GM08714 (cell line): ENCODE data around the gene DNAJC19.

Experiments used
- H3K4me3 ChIP-seq: fragments of 200-500 bp; sonication (Bioruptor generic); 2 replicates; pipeline ENCODE4 v1.5.1; 2014; ENCODE audit warnings: mild to moderate bottlenecking, low read length, inconsistent platforms
- ZNF274 ChIP-seq: IDR thresholded peaks from 2 replicates; pipeline ENCODE4 v1.6.1; 2012; ENCODE audit warnings: mild to moderate bottlenecking, low read depth, low read length

Gene DNAJC19

GRCh38 chr3:180980611-180981010 is 8.9 kb downstream of the DNAJC19 start:
- no peak for TF ChIP-seq ZNF274

GRCh38 chr3:180979961-180980360 is 9.6 kb downstream of the DNAJC19 start:
- H3K4me3 ChIP-seq, result no peak overlapping the region
- no peak for TF ChIP-seq ZNF274

More at GRCh38 chr3:180980611-180981010, 8.9 kb downstream of the DNAJC19 start:
- H3K4me3 ChIP-seq, result no peak overlapping the region

- TF ChIP-seq ZNF274, result no peak
Measured at GRCh38 chr3:180977498-180977897, 12.0 kb downstream of the DNAJC19 start.

GRCh38 chr3:180974286-180974685 is 15.2 kb downstream of the DNAJC19 start:
- TF ChIP-seq ZNF274, result no peak
- no peak overlapping the region for H3K4me3 ChIP-seq

More at GRCh38 chr3:180977498-180977897, 12.0 kb downstream of the DNAJC19 start:
- H3K4me3 ChIP-seq, result no peak overlapping the region

GRCh38 chr3:180973543-180973942 is 16.0 kb downstream of the DNAJC19 start:
- no peak for TF ChIP-seq ZNF274
- no peak overlapping the region for H3K4me3 ChIP-seq

- no peak for TF ChIP-seq ZNF274
- no peak overlapping the region for H3K4me3 ChIP-seq
Measured at GRCh38 chr3:180970931-180971330, 18.6 kb downstream of the DNAJC19 start.

GRCh38 chr3:180962530-180962929 is 27.0 kb downstream of the DNAJC19 start:
- no peak for TF ChIP-seq ZNF274
- no peak overlapping the region for H3K4me3 ChIP-seq

- no peak for TF ChIP-seq ZNF274
Measured at GRCh38 chr3:180961552-180961951, 28.0 kb downstream of the DNAJC19 start.

GRCh38 chr3:180961087-180961486 is 28.4 kb downstream of the DNAJC19 start:
- TF ChIP-seq ZNF274, result no peak
- H3K4me3 ChIP-seq, result no peak overlapping the region

More at GRCh38 chr3:180961552-180961951, 28.0 kb downstream of the DNAJC19 start:
- no peak overlapping the region for H3K4me3 ChIP-seq

GRCh38 chr3:180959691-180960090 is 29.8 kb downstream of the DNAJC19 start:
- no peak overlapping the region for H3K4me3 ChIP-seq
- no peak for TF ChIP-seq ZNF274

- no peak for TF ChIP-seq ZNF274
- no peak overlapping the region for H3K4me3 ChIP-seq
Measured at GRCh38 chr3:180947761-180948390, 41.7 kb downstream of the DNAJC19 start.

GRCh38 chr3:180940826-180941225 is 48.7 kb downstream of the DNAJC19 start:
- H3K4me3 ChIP-seq, result no peak overlapping the region
- TF ChIP-seq ZNF274, result no peak

- H3K4me3 ChIP-seq, result no peak overlapping the region
Measured at GRCh38 chr3:180934638-180935037, 54.9 kb downstream of the DNAJC19 start.

More at GRCh38 chr3:180934638-180935037, 54.9 kb downstream of the DNAJC19 start:
- TF ChIP-seq ZNF274, result no peak
